ENCODE measurements around the gene GNG12.

Gene GNG12

GRCh38 chr1:67814121-67814772 is 19.0 kb downstream of the GNG12 start:
- DNase-seq (ENCODE audit: low read depth): no peak

GRCh38 chr1:67812226-67812625 is 21.0 kb downstream of the GNG12 start:
- no peak for DNase-seq (ENCODE audit: low read depth)

GRCh38 chr1:67811781-67812180 is 21.5 kb downstream of the GNG12 start:
- DNase-seq (ENCODE audit: low read depth): no peak

GRCh38 chr1:67809887-67810286 is 23.4 kb downstream of the GNG12 start:
- no peak for DNase-seq (ENCODE audit: low read depth)

- DNase-seq (ENCODE audit: low read depth): no peak
These were observed 26.0 kb downstream of the GNG12 start for GRCh38 chr1:67807282-67807681.

GRCh38 chr1:67804710-67805109 is 28.6 kb downstream of the GNG12 start:
- no peak for DNase-seq (ENCODE audit: low read depth)

- no peak for DNase-seq (ENCODE audit: low read depth)
These were observed 29.6 kb downstream of the GNG12 start for GRCh38 chr1:67803380-67804279.

GRCh38 chr1:67802565-67802964 is 30.7 kb downstream of the GNG12 start:
- DNase-seq (ENCODE audit: low read depth): no peak

- DNase-seq (ENCODE audit: low read depth): no peak
These were observed 31.4 kb downstream of the GNG12 start for GRCh38 chr1:67801903-67802302.

GRCh38 chr1:67795179-67795912 is 37.9 kb downstream of the GNG12 start:
- no peak for DNase-seq (ENCODE audit: low read depth)

- DNase-seq (ENCODE audit: low read depth): no peak
These were observed 39.7 kb downstream of the GNG12 start for GRCh38 chr1:67793562-67793961.

GRCh38 chr1:67792741-67793458 is 40.4 kb downstream of the GNG12 start:
- DNase-seq (ENCODE audit: low read depth): no peak

- no peak for DNase-seq (ENCODE audit: low read depth)
These were observed 41.2 kb downstream of the GNG12 start for GRCh38 chr1:67792103-67792502.

GRCh38 chr1:67791686-67792085 is 41.6 kb downstream of the GNG12 start:
- DNase-seq (ENCODE audit: low read depth): no peak

GRCh38 chr1:67791261-67791660 is 42.0 kb downstream of the GNG12 start:
- DNase-seq (ENCODE audit: low read depth): no peak

- DNase-seq (ENCODE audit: low read depth): no peak
These were observed 43.0 kb downstream of the GNG12 start for GRCh38 chr1:67790201-67790692.

- DNase-seq (ENCODE audit: low read depth): no peak
These were observed 43.7 kb downstream of the GNG12 start for GRCh38 chr1:67789551-67789950.

- DNase-seq (ENCODE audit: low read depth): no peak
These were observed 44.4 kb downstream of the GNG12 start for GRCh38 chr1:67788904-67789303.

GRCh38 chr1:67788238-67788790 is 45.0 kb downstream of the GNG12 start:
- DNase-seq (ENCODE audit: low read depth): no peak

GRCh38 chr1:67787746-67788145 is 45.5 kb downstream of the GNG12 start:
- no peak for DNase-seq (ENCODE audit: low read depth)
